Measurements from ENCODE around the gene H2BK1. TPM values are rescaled to one million over a fixed set of nuclear protein-coding genes. Genes with fewer than 3 reads are reported as not detected.

H2BK1 gene
- total RNA-seq, 2 donors from 2014 or later = not detected

GRCh38 chr7:151244841-151245346 is 34.6 kb upstream of the H2BK1 start:
- H3K27ac Mint-ChIP-seq = no peak overlapping the region
- peaks cover 16% of the 10 kb centered on the region for H3K4me1 ChIP-seq (ENCODE audit: control insufficient read depth, insufficient read depth, low read length)
- no peak overlapping the region for H3K27ac ChIP-seq (ENCODE audit: low read depth, low read length)
- peaks cover 32% of the 10 kb centered on the region for H3K36me3 ChIP-seq (ENCODE audit: control insufficient read depth, insufficient read depth, low read length)
- peaks cover 18% of the 10 kb centered on the region for H3K27me3 Mint-ChIP-seq (ENCODE audit: insufficient read depth)
- no peaks in the 10 kb centered on the region for H3K9me3 ChIP-seq (ENCODE audit: control insufficient read depth, low read length)
- peak; percentile 77 for DNase-seq
- H3K9ac ChIP-seq (ENCODE audit: extremely low read depth, low read length, poor library complexity, severe bottlenecking) = no peak overlapping the region
- TF ChIP-seq CTCF (conservative IDR thresholded peaks at IDR 0.05) = no peak
- peak overlapping the region; percentile 40 for H3K4me3 Mint-ChIP-seq
- WGBS, 2 experiments (ENCODE audit: insufficient coverage in 1 of 2, insufficient read length in 1 of 2) = 9 to 28% methylated on average over 12 to 15 of the region's 15 CpGs
- no peaks in the 10 kb centered on the region for H3K27me3 ChIP-seq (ENCODE audit: control insufficient read depth, insufficient read depth, low read length, poor library complexity, severe bottlenecking)
- H3K4me1 Mint-ChIP-seq = peaks cover 40% of the 10 kb centered on the region
- peaks cover 23% of the 10 kb centered on the region for H3K36me3 Mint-ChIP-seq (ENCODE audit: low read depth)
- no peaks in the 10 kb centered on the region for H3K9me3 Mint-ChIP-seq
- H3K4me3 ChIP-seq (ENCODE audit: low read length) = no peak overlapping the region

- Histone ChIP-seq H3K4me1 (ENCODE audit: control insufficient read depth, insufficient read depth, low read length) (peaks cover 15% of the 10 kb centered on the region), H3K9ac (ENCODE audit: extremely low read depth, low read length, poor library complexity, severe bottlenecking) (no peak overlapping the region), H3K4me3 (ENCODE audit: low read length) (no peak overlapping the region), H3K27ac (ENCODE audit: low read depth, low read length) (no peak overlapping the region), H3K9me3 (ENCODE audit: control insufficient read depth, low read length) (no peaks in the 10 kb centered on the region), H3K36me3 (ENCODE audit: control insufficient read depth, insufficient read depth, low read length) (peaks cover 37% of the 10 kb centered on the region), H3K27me3 (ENCODE audit: control insufficient read depth, insufficient read depth, low read length, poor library complexity, severe bottlenecking) (no peaks in the 10 kb centered on the region)
- Mint-ChIP-seq H3K9me3 (no peaks in the 10 kb centered on the region), H3K27ac (no peak overlapping the region), H3K4me1 (peaks cover 36% of the 10 kb centered on the region), H3K27me3 (ENCODE audit: insufficient read depth) (peaks cover 16% of the 10 kb centered on the region), H3K36me3 (ENCODE audit: low read depth) (peaks cover 26% of the 10 kb centered on the region), H3K4me3 (peak overlapping the region; percentile 40)
- TF ChIP-seq CTCF (conservative IDR thresholded peaks at IDR 0.05) = peak; percentile 95
- DNase-seq = peak; percentile 87
- 36 to 48% methylated on average over 7 to 10 of the region's 10 CpGs for WGBS, 2 experiments (ENCODE audit: insufficient coverage in 1 of 2, insufficient read length in 1 of 2)
Observed at GRCh38 chr7:151244196-151244840, 34.0 kb upstream of the H2BK1 start.

- no peak for TF ChIP-seq CTCF (conservative IDR thresholded peaks at IDR 0.05)
- Mint-ChIP-seq H3K4me3 (no peak overlapping the region), H3K36me3 (ENCODE audit: low read depth) (peaks cover 32% of the 10 kb centered on the region), H3K4me1 (peaks cover 35% of the 10 kb centered on the region), H3K9me3 (no peaks in the 10 kb centered on the region), H3K27ac (no peak overlapping the region), H3K27me3 (ENCODE audit: insufficient read depth) (peaks cover 15% of the 10 kb centered on the region)
- H3K4me3 ChIP-seq (ENCODE audit: low read length) = no peak overlapping the region
- 63 to 78% methylated on average over 11 to 15 of the region's 17 CpGs for WGBS, 2 experiments (ENCODE audit: insufficient coverage in 1 of 2, insufficient read length in 1 of 2)
- H3K4me1 ChIP-seq (ENCODE audit: control insufficient read depth, insufficient read depth, low read length) = peaks cover 15% of the 10 kb centered on the region
- no peaks in the 10 kb centered on the region for H3K27me3 ChIP-seq (ENCODE audit: control insufficient read depth, insufficient read depth, low read length, poor library complexity, severe bottlenecking)
- peaks cover 44% of the 10 kb centered on the region for H3K36me3 ChIP-seq (ENCODE audit: control insufficient read depth, insufficient read depth, low read length)
- peak overlapping the region; percentile 44 for H3K27ac ChIP-seq (ENCODE audit: low read depth, low read length)
- H3K9me3 ChIP-seq (ENCODE audit: control insufficient read depth, low read length) = no peaks in the 10 kb centered on the region
- peak; percentile 55 for DNase-seq
- no peak overlapping the region for H3K9ac ChIP-seq (ENCODE audit: extremely low read depth, low read length, poor library complexity, severe bottlenecking)
Observed at GRCh38 chr7:151243408-151244195, 33.3 kb upstream of the H2BK1 start.

All from endodermal cell (in vitro differentiated cells).